Measurements from ENCODE around the gene ATP2C2.
"Not testable (repeated sequence)": the region's sequence is repeated elsewhere in the genome, so short reads cannot be mapped to it uniquely, and the experiment has no call there.

Gene ATP2C2

DNA sequence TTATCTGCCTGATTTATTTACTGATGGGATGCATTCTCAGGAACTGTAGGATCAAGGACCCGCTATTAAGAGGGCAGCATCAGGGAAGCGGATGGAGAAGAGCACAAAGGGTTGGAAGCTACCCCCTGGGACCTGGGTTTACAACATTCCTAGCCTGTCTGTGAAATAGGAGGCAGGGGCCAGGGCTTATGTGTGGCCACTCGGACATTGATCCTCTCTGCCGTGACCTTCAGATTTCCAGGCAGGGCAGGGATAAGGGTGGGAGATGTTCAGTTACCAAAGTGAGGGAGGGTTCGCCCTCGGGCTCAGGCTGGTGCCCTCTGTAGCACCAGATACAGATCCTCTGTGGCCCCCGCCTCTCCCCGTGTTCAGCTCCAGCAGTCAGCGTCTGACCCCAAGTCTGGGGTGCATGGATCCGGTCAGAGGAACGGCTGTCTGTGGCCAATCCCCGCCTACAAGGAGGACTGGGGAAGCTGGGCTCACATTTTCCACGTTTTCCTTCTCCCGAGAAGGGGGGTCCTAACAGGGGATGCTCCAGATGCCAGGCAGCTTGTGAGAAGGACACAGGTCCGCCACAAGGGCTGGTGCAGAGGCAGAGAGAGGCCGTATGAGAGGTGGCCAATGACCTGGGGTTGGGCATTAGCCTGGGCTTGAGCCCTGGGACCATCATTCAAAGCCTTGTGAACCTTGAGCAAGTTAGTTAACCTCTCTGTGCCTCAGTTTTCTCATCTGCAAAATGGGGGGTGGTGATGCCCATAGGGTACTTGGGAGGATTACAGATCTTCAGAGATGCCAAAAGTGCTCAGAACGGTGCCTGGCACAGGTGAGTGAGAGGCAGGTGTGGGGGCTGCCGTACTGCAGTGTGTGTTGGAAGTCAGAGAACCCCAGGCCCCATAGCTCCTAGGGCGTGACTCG lies 48.3 kb downstream of the ATP2C2 start:
- H3K36me3 ChIP-seq (ENCODE audit: control insufficient read depth, low read depth, low read length) = no peaks in the 10 kb centered on the region
- H3K9me3 ChIP-seq (ENCODE audit: control insufficient read depth, low read depth, low read length) = no peaks in the 10 kb centered on the region
- no peak overlapping the region for H3K9ac ChIP-seq (ENCODE audit: low read length)
- no peaks in the 10 kb centered on the region for H3K27me3 ChIP-seq (ENCODE audit: control insufficient read depth, insufficient read depth, low read length)
- H3K4me1 ChIP-seq (ENCODE audit: control insufficient read depth, low read depth, low read length) = no peaks in the 10 kb centered on the region
- H3K27ac ChIP-seq (ENCODE audit: low read length) = no peak overlapping the region
- H3K4me3 ChIP-seq (ENCODE audit: low read length) = no peak overlapping the region

DNA sequence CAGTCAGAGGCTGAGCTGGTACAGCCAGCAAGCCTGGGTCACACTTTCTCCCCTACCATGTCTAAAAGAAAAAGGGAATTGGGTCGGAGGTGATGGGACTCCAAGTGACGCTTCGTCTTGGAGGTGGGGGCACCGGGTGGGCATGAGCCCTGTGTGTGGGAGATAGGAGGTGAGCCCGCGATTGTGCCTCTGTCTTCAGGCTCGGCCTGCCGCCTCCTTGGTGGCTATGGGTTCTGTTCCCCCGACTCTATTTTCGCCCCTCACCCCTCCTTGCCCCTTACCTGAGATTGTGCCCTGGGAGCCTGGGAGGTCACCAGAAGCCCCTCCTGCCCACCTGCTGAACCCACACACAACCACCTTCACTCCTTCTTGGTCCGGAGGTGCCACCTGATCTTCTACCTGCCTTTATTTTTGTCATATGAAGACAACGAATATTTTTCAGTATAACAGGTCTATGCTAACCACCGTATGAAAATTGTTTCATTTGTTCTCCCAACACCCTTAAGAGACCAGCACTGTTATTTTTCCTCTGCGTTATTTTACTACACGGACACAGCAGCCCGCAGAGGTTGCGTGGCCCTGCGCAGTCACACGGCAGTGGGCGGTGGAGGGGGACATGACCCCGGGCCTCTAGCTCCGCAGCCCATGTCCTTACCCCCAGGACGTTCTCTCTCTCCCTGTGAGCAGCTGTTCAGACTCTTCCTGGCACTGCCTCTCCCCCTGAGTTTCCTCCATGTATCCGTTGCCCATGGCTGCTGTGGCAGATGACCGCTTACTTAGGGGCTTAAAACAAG lies 49.9 kb downstream of the ATP2C2 start:
- no peak overlapping the region for H3K27ac ChIP-seq (ENCODE audit: low read length)
- H3K9ac ChIP-seq (ENCODE audit: low read length) = no peak overlapping the region
- no peaks in the 10 kb centered on the region for H3K27me3 ChIP-seq (ENCODE audit: control insufficient read depth, insufficient read depth, low read length)
- no peaks in the 10 kb centered on the region for H3K4me1 ChIP-seq (ENCODE audit: control insufficient read depth, low read depth, low read length)
- no peaks in the 10 kb centered on the region for H3K9me3 ChIP-seq (ENCODE audit: control insufficient read depth, low read depth, low read length)
- H3K4me3 ChIP-seq (ENCODE audit: low read length) = no peak overlapping the region
- H3K36me3 ChIP-seq (ENCODE audit: control insufficient read depth, low read depth, low read length) = no peaks in the 10 kb centered on the region

DNA sequence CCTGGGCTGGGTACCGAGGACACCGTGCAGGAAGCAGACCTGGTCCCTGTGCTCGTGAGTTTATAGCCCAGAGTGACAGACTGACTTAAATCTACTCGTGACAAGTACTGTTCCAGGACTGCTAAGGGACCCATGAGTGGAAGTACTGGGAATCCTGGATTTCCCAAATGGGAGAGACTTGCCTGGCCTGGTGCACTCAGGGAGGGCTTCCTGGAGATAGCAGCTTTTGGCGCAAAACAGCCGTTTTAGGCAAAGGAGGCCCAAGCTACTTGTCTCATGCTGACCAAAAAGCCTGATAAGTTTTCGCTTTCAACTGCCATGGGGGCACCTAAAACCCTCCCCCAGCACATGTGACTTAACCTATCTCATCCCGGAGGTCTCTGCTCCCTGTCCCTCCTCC lies 51.4 kb downstream of the ATP2C2 start:
- no peaks in the 10 kb centered on the region for H3K9me3 ChIP-seq (ENCODE audit: control insufficient read depth, low read depth, low read length)
- H3K4me1 ChIP-seq (ENCODE audit: control insufficient read depth, low read depth, low read length) = no peaks in the 10 kb centered on the region
- no peaks in the 10 kb centered on the region for H3K27me3 ChIP-seq (ENCODE audit: control insufficient read depth, insufficient read depth, low read length)
- H3K9ac ChIP-seq (ENCODE audit: low read length) = no peak overlapping the region
- no peak overlapping the region for H3K4me3 ChIP-seq (ENCODE audit: low read length)
- H3K27ac ChIP-seq (ENCODE audit: low read length) = no peak overlapping the region
- H3K36me3 ChIP-seq (ENCODE audit: control insufficient read depth, low read depth, low read length) = no peaks in the 10 kb centered on the region

DNA sequence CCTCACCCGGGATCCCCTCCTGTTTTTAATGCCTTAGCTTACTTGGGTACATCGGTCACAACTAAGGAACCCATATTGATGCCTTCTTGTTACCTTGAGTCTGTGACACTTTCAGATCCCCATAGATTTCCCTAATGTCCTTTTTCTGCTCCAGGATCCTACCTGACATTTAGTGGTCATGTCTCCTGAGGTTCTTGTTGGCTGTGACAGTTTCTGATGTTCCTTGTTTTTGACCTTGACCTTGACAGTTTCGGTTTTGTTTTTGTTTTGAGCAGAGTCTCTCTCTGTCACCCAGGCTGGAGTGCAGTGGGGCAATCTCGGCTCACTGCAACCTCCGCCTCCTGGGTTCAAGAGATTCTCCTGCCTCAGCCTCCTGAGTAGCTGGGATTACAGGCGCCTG lies 52.2 kb downstream of the ATP2C2 start:
- H3K27ac ChIP-seq (ENCODE audit: low read length); H3K4me3 ChIP-seq (ENCODE audit: low read length); H3K36me3 ChIP-seq (ENCODE audit: control insufficient read depth, low read depth, low read length); H3K27me3 ChIP-seq (ENCODE audit: control insufficient read depth, insufficient read depth, low read length); H3K9ac ChIP-seq (ENCODE audit: low read length); H3K4me1 ChIP-seq (ENCODE audit: control insufficient read depth, low read depth, low read length); H3K9me3 ChIP-seq (ENCODE audit: control insufficient read depth, low read depth, low read length): not testable (repeated sequence)

DNA sequence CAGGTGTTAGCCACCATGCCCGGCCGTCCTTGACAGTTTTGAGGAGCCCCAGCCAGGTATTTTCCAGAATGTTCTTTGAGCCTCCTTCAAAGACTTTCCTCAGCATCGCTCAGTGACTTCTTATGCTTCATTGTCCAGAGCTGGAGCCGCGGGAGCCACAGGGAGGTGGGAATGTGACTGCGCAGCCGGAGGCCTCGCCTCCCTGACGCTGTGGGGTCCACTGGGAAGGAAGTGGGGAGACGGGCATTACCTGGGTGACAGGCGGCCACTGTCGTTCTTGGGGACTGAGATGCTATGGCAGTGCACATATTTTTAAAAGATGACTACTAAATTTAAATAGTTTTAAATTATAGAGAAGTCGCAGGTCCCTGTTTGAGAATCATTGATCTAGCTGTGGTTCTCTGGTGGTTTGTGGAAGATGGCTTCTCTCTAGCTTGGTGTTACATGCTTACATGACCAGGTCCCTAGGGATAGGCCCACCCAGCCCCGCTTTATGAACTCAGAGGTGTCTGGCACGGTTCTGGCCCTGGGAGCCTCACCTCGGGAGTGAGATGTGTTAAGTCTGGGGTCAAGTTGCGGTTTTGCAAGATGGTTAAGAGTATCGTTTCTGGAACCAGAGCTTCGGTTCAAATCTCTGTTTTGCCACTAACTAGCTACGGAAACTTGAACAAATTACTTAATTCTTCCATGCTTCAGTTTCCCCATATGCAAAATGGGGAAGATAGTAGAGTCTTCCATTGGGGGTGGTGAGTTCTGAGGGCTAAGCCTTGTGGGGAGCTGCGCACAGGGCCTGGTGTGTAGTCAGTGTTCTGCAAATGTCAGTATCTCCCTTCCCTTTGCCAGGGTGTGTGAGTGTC lies 53.0 kb downstream of the ATP2C2 start:
- Histone ChIP-seq H3K27ac (ENCODE audit: low read length) (no peak overlapping the region), H3K4me1 (ENCODE audit: control insufficient read depth, low read depth, low read length) (no peaks in the 10 kb centered on the region), H3K9ac (ENCODE audit: low read length) (no peak overlapping the region), H3K4me3 (ENCODE audit: low read length) (no peak overlapping the region), H3K36me3 (ENCODE audit: control insufficient read depth, low read depth, low read length) (no peaks in the 10 kb centered on the region), H3K9me3 (ENCODE audit: control insufficient read depth, low read depth, low read length) (no peaks in the 10 kb centered on the region), H3K27me3 (ENCODE audit: control insufficient read depth, insufficient read depth, low read length) (no peaks in the 10 kb centered on the region)

DNA sequence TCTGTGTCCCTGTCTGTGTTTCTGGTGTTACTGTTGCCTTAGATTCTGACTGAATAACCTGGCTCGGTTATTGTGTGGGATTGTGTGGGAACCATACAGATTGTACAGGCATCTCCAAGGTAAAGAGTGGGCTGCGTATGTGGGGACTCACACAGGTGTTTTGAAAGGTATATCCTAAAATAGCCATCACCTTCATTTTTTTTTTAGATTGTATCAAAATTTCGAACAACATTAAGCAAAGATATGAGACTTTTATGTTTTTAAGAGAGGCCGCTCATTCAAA lies 53.5 kb downstream of the ATP2C2 start:
- no peaks in the 10 kb centered on the region for H3K4me1 ChIP-seq (ENCODE audit: control insufficient read depth, low read depth, low read length)
- H3K9ac ChIP-seq (ENCODE audit: low read length) = no peak overlapping the region
- H3K4me3 ChIP-seq (ENCODE audit: low read length) = no peak overlapping the region
- H3K9me3 ChIP-seq (ENCODE audit: control insufficient read depth, low read depth, low read length) = no peaks in the 10 kb centered on the region
- H3K36me3 ChIP-seq (ENCODE audit: control insufficient read depth, low read depth, low read length) = no peaks in the 10 kb centered on the region
- no peaks in the 10 kb centered on the region for H3K27me3 ChIP-seq (ENCODE audit: control insufficient read depth, insufficient read depth, low read length)
- H3K27ac ChIP-seq (ENCODE audit: low read length) = no peak overlapping the region

DNA sequence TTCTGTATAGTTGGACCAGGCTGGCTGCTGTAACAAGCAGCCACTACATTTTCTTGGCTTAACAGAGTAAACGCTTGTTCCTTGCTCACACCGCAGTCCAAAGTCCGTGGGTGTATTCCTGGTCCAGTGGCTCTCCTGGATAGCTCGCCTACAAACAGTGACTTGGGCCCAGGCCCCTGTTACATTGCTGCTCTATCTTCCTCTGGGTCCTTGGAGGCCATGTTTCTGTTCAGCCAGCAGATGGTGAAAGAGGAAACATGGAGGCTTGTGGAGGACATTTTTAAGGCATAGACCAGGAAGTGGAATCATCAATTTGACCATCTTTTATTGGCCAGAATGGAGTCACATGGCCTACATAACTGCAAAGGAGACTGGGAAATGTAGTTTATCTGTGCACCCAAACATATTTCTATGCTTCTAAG lies 55.1 kb downstream of the ATP2C2 start:
- no peaks in the 10 kb centered on the region for H3K4me1 ChIP-seq (ENCODE audit: control insufficient read depth, low read depth, low read length)
- no peaks in the 10 kb centered on the region for H3K36me3 ChIP-seq (ENCODE audit: control insufficient read depth, low read depth, low read length)
- no peak overlapping the region for H3K9ac ChIP-seq (ENCODE audit: low read length)
- no peaks in the 10 kb centered on the region for H3K9me3 ChIP-seq (ENCODE audit: control insufficient read depth, low read depth, low read length)
- H3K4me3 ChIP-seq (ENCODE audit: low read length) = no peak overlapping the region
- no peaks in the 10 kb centered on the region for H3K27me3 ChIP-seq (ENCODE audit: control insufficient read depth, insufficient read depth, low read length)
- no peak overlapping the region for H3K27ac ChIP-seq (ENCODE audit: low read length)

DNA sequence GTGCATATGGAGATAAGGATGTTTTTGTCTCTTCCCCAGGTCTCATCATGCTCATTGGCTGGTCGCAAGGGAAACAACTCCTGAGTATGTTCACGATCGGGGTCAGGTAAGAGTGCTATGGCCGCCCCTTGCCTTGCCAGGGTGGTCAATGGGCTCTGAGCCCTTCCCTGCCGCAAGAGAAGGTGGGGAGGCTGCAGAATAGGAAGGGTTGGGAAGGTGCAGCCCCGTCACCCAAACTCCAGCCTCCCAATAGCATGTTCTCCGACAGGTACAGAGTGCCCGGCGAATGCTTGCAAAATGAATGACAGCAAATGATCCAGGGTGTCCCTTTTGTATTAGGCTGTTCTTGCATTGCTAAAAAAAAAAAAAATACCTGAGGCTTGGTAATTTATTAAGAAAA lies 57.4 kb downstream of the ATP2C2 start:
- Histone ChIP-seq H3K36me3 (ENCODE audit: control insufficient read depth, low read depth, low read length) (no peaks in the 10 kb centered on the region), H3K9ac (ENCODE audit: low read length) (no peak overlapping the region), H3K4me1 (ENCODE audit: control insufficient read depth, low read depth, low read length) (no peaks in the 10 kb centered on the region), H3K27ac (ENCODE audit: low read length) (no peak overlapping the region), H3K9me3 (ENCODE audit: control insufficient read depth, low read depth, low read length) (no peaks in the 10 kb centered on the region), H3K27me3 (ENCODE audit: control insufficient read depth, insufficient read depth, low read length) (no peaks in the 10 kb centered on the region), H3K4me3 (ENCODE audit: low read length) (no peak overlapping the region)

DNA sequence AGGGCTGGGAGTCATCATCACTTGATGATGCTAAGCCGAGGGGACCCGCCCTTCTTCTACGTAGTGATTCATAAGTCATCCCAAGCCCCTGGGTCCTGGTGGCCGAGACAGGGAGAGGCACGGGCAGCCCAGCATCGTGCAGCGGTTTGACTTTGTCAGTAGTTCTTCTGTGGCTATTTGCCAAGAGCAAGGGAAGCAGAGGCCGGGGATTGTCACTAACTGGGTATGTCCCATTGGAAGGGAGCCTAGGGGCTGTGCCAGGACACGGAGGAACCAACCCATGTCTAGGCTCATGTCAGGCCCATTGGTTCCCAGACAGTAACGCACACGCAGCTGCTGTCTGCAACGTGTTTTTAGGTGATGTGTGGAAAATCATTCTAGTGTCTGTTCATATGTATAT lies 58.5 kb downstream of the ATP2C2 start:
- Histone ChIP-seq H3K36me3 (ENCODE audit: control insufficient read depth, low read depth, low read length) (no peaks in the 10 kb centered on the region), H3K27ac (ENCODE audit: low read length) (no peak overlapping the region), H3K4me1 (ENCODE audit: control insufficient read depth, low read depth, low read length) (no peaks in the 10 kb centered on the region), H3K4me3 (ENCODE audit: low read length) (no peak overlapping the region), H3K9me3 (ENCODE audit: control insufficient read depth, low read depth, low read length) (no peaks in the 10 kb centered on the region), H3K9ac (ENCODE audit: low read length) (no peak overlapping the region), H3K27me3 (ENCODE audit: control insufficient read depth, insufficient read depth, low read length) (no peaks in the 10 kb centered on the region)

DNA sequence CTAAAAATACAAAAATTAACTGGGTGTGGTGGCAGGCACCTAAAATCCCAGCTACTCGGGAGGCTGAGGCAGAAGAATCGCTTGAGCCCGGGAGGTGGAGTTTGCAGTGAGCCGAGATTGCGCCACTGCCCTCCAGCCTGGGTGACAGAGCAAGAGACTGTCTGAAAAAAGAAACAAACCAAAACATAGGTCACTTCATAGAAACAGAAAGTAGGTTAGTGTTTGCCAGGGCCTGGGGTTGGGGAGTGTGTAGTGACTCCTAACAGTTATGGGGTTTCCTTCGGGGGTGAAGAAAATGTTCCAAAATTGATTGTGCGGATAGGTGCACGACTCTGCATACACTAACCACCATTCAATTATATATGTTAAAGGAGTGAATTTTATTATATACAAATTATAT lies 59.2 kb downstream of the ATP2C2 start:
- Histone ChIP-seq H3K27me3 (ENCODE audit: control insufficient read depth, insufficient read depth, low read length) (no peaks in the 10 kb centered on the region), H3K36me3 (ENCODE audit: control insufficient read depth, low read depth, low read length) (no peaks in the 10 kb centered on the region), H3K4me3 (ENCODE audit: low read length) (no peak overlapping the region), H3K4me1 (ENCODE audit: control insufficient read depth, low read depth, low read length) (no peaks in the 10 kb centered on the region), H3K27ac (ENCODE audit: low read length) (no peak overlapping the region), H3K9me3 (ENCODE audit: control insufficient read depth, low read depth, low read length) (no peaks in the 10 kb centered on the region), H3K9ac (ENCODE audit: low read length) (no peak overlapping the region)

DNA sequence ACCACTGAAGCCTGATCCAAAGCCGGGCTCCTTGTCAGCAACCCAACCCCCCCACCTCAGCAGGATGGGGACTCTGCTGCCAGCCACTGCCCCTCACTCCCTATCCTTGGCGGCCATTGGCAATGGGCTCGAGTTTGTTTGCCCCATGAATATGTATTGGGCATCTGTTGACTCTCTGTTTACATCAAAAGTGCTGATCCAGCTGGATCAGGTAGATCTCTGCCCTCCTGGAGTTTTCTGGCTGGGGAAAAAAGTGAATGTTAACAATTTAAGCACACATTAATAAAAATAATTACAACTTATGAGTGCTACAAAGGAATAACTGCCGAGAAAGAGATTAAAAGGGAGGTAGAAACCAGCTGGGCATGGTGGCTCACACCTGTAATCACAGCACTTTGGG lies 62.5 kb downstream of the ATP2C2 start:
- no peak overlapping the region for H3K27ac ChIP-seq (ENCODE audit: low read length)
- no peaks in the 10 kb centered on the region for H3K36me3 ChIP-seq (ENCODE audit: control insufficient read depth, low read depth, low read length)
- no peaks in the 10 kb centered on the region for H3K27me3 ChIP-seq (ENCODE audit: control insufficient read depth, insufficient read depth, low read length)
- no peak overlapping the region for H3K4me3 ChIP-seq (ENCODE audit: low read length)
- no peak overlapping the region for H3K9ac ChIP-seq (ENCODE audit: low read length)
- no peaks in the 10 kb centered on the region for H3K4me1 ChIP-seq (ENCODE audit: control insufficient read depth, low read depth, low read length)
- no peaks in the 10 kb centered on the region for H3K9me3 ChIP-seq (ENCODE audit: control insufficient read depth, low read depth, low read length)

All from iPS-18a (cell line).